DND-41 (cell line): ENCODE results near the gene REG1A.

Experiments
- ATAC-seq: fragments of 200-7000 bp; cut with Tn5 transposase; 3 replicates; pipeline ENCODE4 v1.9.1; 2021; ENCODE audit warnings: low read depth; ENCODE audit not compliant: insufficient read depth
- DNase-seq: peaks from one replicate; pipeline ENCODE4 v3.0.0-alpha.2; 2020
- H2AFZ ChIP-seq: 2 replicates; pipeline ENCODE4 v1.6.0; 2012; ENCODE audit warnings: low read depth, low read length
- H3K27ac ChIP-seq: 2 replicates; pipeline ENCODE4 v1.5.1; 2012; ENCODE audit warnings: low read length, inconsistent platforms
- H3K27me3 ChIP-seq: fragments of 200-600 bp; sonication (generic); 2 replicates; pipeline ENCODE4 v1.6.0; 2012; ENCODE audit warnings: low read length, mild to moderate bottlenecking, inconsistent platforms; ENCODE audit not compliant: insufficient read depth, poor library complexity
- H3K36me3 ChIP-seq: 2 replicates; pipeline ENCODE4 v1.5.1; 2012; ENCODE audit warnings: low read length, inconsistent platforms; ENCODE audit not compliant: insufficient read depth
- H3K4me1 ChIP-seq: 2 replicates; pipeline ENCODE4 v1.5.1; 2012; ENCODE audit warnings: mild to moderate bottlenecking, low read length; ENCODE audit not compliant: insufficient read depth
- H3K4me2 ChIP-seq: 2 replicates; pipeline ENCODE4 v1.6.0; 2012; ENCODE audit warnings: mild to moderate bottlenecking, moderate library complexity, low read length, inconsistent platforms; ENCODE audit not compliant: insufficient read depth
- H3K4me3 ChIP-seq, 2 experiments: fragments of 200-600 bp in 1 of 2; shearing (Covaris generic) in 1 of 2; 2 replicates each; pipeline ENCODE4 v1.5.1; 2012 to 2016; ENCODE audit warnings: inconsistent platforms in 2 of 2, low read length in 2 of 2, mild to moderate bottlenecking in 2 of 2, low read depth in 1 of 2, moderate library complexity in 1 of 2
- H3K79me2 ChIP-seq: 2 replicates; pipeline ENCODE4 v1.6.0; 2012; ENCODE audit warnings: low read length, inconsistent platforms; ENCODE audit not compliant: insufficient read depth
- H3K9ac ChIP-seq: 2 replicates; pipeline ENCODE4 v1.6.0; 2012; ENCODE audit warnings: low read depth, mild to moderate bottlenecking, inconsistent platforms, low read length, moderate library complexity
- H3K9me3 ChIP-seq: 2 replicates; pipeline ENCODE4 v1.5.1; 2012; ENCODE audit warnings: low read length, moderate library complexity, mild to moderate bottlenecking, inconsistent platforms; ENCODE audit not compliant: insufficient read depth, severe bottlenecking
- H4K20me1 ChIP-seq: 2 replicates; pipeline ENCODE4 v1.6.0; 2012; ENCODE audit warnings: low read length; ENCODE audit not compliant: insufficient read depth
- EZH2 ChIP-seq: IDR thresholded peaks from 3 replicates; pipeline ENCODE4 v1.6.1; 2012; ENCODE audit warnings: borderline replicate concordance, low read depth, mild to moderate bottlenecking, moderate library complexity, low read length, inconsistent platforms; ENCODE audit not compliant: severe bottlenecking
- TF ChIP-seq, protein P1 (sequence below): IDR thresholded peaks from 2 replicates; pipeline ENCODE4 v1.5.1; 2012; ENCODE audit warnings: borderline replicate concordance, low read length, moderate library complexity, mild to moderate bottlenecking; ENCODE audit not compliant: poor library complexity, severe bottlenecking; ENCODE audit errors: extremely low read depth

REG1A gene

DNA sequence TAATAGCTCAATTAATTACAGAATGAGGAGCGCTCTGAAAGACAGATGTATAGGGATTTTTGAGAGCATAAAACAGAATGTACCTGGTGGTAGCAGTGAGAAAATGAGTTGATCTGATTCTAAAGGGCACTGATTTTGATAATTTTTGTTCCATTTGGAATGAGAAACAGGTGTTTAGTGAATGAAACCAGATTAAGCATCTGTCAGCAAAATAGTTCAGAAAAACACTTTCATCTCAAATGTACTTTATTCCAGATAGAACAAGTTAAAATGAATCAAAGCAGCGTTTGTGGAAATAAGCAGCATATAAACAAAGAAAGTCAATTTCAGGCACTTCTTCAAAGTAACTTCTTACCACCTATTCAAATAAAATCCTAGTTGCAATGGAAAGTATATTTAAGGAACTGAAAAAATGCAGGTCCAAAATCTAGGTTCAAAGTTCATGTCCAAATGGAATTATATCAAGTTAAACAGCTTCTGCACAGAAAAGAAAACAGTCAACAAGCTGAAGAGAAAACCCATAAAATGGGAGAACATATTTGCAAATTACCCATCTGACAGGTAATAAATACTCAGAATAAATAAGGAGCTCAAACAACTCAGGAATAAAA, 51.2 kb downstream of the REG1A start:
- H4K20me1 ChIP-seq = no peaks in the 10 kb centered on the region
- DNase-seq (no peak), ATAC-seq (no peak)
- H3K9me3 ChIP-seq = no peaks in the 10 kb centered on the region
- no peak overlapping the region for H3K27ac ChIP-seq
- H3K36me3 ChIP-seq = no peaks in the 10 kb centered on the region
- no peak for TF ChIP-seq EZH2
- TF ChIP-seq, protein P1, sequence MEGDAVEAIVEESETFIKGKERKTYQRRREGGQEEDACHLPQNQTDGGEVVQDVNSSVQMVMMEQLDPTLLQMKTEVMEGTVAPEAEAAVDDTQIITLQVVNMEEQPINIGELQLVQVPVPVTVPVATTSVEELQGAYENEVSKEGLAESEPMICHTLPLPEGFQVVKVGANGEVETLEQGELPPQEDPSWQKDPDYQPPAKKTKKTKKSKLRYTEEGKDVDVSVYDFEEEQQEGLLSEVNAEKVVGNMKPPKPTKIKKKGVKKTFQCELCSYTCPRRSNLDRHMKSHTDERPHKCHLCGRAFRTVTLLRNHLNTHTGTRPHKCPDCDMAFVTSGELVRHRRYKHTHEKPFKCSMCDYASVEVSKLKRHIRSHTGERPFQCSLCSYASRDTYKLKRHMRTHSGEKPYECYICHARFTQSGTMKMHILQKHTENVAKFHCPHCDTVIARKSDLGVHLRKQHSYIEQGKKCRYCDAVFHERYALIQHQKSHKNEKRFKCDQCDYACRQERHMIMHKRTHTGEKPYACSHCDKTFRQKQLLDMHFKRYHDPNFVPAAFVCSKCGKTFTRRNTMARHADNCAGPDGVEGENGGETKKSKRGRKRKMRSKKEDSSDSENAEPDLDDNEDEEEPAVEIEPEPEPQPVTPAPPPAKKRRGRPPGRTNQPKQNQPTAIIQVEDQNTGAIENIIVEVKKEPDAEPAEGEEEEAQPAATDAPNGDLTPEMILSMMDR = no peak
- no peaks in the 10 kb centered on the region for H3K4me1 ChIP-seq
- no peak overlapping the region for H3K4me2 ChIP-seq
- H3K27me3 ChIP-seq = no peaks in the 10 kb centered on the region
- H2AFZ ChIP-seq = no peak overlapping the region
- no peaks in the 10 kb centered on the region for H3K79me2 ChIP-seq
- no peak overlapping the region for H3K9ac ChIP-seq
- no peak overlapping the region for H3K4me3 ChIP-seq
